ENCODE data around the gene DHX40. TPM values are rescaled to one million over a fixed set of nuclear protein-coding genes. Genes with fewer than 3 reads are reported as not detected.
A peak's percentile ranks its signal among the peaks of the same experiment; 100 is the strongest.

Gene DHX40
- total RNA-seq, 1 experiment from 2014 or later: 67.1 TPM

DNA sequence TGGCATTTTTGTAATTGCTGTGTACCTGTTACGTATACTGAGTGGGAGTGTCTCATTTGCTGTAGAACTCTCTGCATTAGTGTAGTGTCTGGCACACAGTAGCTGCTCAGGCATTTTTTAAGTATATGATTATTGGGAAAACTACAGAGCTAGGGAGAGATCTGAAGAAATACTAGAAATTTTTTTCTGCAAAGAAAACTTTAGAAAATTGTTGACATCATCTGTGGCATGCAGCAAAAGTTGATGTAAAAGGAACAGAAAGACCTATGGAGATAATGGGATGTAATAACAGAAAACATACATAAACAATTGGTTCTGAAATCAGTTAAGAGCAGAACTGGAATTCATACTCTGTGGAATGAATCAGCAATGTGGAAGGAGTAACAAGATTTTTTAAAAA lies 65.9 kb downstream of the DHX40 start:
- DNase-seq (ENCODE audit: low spot score): no peak

DNA sequence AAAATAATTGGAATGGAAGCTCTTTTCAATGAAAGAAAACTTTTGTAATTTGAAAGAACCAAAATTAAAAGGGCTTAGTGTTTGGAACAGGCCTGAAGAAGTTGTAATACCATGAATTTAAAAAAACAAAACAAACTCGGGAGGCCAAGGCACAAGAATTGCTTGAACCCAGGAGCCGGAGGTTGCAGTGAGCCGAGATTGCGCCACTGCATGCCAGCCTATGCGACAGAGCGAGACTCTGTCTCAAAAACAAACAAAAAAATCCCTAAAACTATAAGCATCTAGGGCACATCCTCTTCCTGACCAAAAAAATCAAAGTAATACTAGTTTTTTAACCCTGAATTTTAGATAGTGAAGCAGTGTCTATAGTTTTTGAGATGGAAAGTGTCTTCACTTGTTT lies 67.0 kb downstream of the DHX40 start:
- no peak for DNase-seq (ENCODE audit: low spot score)

DNA sequence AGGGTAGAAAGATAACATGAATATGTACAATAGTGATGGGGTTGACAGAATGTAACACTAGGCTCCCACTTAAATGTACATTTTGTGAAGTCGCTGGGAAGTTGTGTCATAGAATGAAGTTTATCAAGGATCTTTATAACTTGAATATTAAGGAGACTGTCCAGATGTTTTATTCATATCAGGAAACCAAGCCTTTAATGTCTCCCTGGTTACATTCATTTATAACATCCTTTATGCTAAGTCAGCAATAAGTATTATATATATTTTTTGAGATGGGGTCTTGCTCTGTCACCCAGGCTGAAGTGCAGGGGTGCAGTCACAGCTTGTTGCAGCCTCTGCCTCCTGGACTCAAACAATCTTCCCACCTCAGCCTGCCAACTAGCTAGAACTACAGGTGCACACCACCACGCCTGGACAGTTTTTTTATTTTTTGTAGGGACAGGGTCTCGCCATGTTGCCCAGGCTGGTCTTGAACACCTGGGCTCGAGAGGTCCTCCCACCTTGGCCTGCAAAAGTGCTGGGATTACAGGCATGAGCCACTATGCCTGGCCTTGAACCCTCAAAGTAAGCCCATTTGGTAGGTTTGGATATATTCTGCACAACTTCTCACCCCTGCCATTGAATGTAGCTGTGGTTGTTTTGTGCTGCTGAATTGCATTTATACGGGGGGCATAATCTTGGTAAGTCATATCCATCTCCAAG lies 68.4 kb downstream of the DHX40 start:
- no peak for DNase-seq (ENCODE audit: low spot score)

DNA sequence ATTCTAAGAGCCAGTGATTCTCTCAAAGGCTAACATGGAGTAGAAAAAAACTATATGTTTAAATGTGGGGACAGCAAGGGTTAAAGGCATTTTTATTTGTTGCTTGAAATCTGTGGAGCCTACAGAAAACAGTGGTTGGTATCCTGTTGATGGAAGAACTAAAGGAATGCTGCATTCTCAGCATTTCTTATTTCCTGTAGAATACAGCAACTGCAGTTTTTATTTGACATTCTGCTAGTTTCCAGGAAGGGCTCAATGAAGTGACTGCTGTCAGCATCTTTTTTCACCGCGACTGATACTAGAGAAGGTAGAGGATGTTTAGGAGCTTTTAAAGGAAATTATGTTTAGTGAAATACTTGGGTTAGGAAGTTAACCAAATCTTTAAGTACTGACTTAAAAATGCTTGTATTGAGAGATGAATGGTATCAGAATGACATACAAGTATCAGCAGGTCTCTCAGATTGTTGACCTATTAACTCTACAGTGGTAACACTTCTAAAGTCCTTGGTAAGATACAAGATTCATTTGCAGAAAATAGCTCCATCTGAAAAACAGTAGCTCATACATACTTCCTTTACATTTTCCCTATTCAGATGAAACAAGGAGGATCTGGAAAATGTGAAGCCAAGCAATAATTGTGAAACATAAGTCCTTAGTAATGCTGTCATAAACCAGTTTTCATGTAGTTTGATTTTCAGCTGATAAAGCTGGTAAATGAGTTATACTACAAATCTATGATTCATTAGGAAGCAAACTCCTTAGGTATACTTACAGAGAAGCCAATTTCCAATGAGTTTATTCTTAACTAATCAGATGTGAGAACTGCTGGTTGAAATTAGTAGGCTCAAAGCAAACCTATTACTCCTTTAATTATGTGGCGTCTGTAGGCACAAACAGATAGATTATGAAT lies 69.5 kb downstream of the DHX40 start:
- DNase-seq (ENCODE audit: low spot score): no peak

DNA sequence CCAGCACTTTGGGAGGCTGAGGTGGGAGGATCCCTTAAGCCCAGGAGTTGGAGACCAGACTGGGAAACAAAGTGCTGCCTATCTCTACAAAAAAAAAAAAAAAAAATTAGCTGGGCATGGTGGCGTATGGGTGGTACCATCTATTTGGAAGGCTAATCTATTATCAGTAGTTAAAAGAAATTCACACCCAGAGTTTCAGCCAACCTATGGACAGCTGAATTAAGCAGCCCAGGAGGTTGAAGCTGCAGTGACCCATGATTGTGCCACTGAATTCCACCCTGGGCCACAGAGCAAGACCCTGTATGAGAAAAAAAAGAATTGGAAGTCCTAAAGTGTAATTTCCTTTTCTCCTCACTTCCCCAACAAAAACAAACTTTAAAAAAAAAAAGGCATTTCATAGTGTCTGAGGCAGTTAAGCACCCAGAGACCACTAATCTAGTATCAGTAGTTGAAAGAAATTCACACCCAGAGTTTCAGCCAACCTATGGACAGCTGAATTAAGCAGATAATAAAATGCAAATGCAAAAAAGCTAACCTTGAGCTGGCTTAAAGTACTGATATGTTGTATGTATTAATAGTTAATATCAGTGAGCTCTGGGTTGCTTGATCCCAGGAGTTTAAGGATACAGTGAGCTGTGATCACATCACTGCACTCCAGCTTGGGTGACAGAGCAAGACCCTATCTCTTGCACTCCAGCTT lies 72.4 kb downstream of the DHX40 start:
- no peak for DNase-seq (ENCODE audit: low spot score)

DNA sequence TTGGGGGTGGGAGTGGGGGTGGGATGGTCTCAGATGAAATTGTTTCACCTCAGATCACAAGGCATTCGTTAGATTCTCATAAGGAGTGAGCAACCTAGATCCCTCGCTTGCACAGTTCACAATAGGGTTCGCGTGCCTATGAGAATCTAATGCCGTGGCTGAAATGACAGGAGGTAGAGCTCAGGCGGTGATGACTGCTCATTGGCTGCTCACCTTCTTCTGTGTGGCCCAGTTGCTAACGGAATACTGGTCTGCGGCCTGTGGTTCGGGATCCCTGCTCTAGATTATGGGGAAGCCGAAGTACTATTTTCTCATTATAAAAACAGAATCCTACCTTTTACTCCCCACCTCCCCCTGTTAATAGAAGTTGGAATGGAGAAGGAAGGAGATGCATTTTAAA lies 73.1 kb downstream of the DHX40 start:
- DNase-seq (ENCODE audit: low spot score): no peak

DNA sequence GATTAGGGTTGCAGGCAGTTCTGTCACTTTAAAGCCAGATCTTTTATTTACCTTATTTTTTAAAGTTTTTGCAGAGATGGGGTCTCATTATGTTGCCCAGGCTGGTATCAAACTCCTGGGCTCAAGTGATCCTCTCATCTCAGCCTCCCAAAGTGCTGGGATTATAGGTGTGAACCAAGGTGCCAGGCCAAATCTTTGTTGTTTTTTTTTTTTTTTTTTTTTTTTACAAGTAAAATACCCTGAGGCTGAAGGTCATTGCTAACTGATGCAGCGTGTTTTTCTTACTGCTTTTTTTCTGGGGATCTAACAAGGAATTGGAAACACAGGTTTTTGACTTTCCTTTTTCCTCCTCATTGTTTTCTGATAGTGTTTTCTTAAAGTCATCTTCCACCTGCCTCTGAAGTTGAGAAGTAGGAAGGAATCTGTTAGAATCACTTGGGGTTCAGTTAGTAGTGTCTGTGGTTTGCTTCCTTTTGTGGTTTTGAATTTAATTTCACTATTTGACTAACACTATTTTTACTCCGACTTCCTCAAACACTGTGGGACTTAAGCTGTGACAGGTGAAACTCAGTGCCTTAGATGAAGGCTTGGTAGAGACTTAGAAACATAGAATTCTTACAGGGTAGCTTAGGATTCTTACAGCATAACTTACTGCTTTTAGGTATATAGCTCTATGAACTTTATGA lies 76.5 kb downstream of the DHX40 start:
- DNase-seq (ENCODE audit: low spot score): peak; percentile 20

DNA sequence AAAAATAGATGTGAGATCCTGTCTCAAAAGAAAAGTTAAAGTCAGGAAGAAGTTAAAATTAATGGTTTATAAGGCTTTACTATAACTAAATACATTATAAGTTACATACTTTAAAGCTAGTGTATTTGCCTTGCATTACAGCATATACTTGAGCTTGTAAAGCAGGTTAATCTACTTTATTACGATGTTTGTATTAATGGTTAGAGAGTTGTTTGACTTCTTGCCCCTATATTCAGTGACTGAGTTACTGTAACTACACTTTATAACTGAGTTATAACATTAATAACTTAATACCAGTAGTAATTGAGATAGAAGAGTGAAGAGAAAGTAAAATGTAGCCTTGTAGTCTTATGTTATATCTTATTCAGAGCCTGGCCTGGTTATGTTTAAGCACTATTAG lies 77.2 kb downstream of the DHX40 start:
- DNase-seq (ENCODE audit: low spot score): no peak

DNA sequence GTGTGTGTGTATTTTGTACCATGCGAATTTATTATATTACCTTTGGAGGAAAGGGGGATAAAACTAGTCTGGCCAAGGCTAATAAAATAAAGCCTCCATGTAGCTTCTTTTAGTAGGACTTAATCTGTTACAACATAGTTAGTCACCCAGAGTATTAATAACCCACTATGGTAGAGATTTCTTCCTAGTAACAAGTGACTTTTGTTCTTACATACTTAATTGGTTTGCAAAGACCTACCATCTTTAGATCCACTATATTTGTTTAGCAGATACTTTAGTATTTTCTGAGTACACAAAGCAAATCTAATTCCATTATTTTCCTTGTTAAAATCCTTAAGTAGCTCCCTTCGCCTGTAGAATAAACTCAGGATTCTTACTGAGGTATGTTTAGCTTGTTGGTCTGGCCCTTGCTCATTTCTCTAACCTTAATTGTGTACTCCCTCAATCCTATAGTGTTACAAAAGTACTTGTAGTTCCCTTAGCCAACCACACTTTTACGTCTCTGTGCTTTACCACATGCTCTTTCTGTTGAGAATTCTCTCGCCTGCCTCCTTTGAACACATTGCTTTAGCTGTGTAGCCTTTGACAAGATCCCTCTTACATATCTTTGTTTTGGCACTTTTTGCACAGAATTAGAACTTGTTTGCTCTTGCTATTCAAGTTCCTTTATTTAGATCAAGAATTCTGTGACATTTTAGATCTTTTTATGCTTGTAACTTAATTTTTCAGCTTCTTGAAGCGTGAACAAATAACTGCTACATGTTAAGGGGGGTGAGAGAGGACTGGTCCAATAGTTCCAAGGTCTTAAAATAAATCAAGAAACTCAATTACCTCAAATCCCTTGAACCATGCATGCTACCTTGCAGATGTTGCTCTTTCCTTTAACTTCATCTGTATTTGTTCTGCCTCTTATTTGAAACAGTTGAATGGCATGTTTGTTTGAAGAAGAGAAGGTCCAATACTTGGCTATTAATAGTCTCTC lies 78.0 kb downstream of the DHX40 start:
- peak; percentile 37 for DNase-seq (ENCODE audit: low spot score)

DNA sequence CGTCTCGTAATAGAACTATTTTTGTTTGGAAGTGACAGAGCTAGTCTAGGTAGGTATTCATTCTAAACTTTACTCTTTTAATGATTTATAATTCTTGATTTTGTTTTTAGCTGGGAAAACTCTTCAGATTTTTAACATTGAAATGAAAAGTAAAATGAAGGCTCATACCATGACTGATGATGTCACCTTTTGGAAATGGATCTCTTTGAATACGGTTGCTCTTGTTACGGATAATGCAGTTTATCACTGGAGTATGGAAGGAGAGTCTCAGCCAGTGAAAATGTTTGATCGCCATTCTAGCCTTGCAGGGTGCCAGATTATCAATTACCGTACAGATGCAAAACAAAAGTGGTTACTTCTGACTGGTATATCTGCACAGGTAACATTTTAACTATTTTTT lies 81.9 kb downstream of the DHX40 start:
- no peak for DNase-seq (ENCODE audit: low spot score)

DNA sequence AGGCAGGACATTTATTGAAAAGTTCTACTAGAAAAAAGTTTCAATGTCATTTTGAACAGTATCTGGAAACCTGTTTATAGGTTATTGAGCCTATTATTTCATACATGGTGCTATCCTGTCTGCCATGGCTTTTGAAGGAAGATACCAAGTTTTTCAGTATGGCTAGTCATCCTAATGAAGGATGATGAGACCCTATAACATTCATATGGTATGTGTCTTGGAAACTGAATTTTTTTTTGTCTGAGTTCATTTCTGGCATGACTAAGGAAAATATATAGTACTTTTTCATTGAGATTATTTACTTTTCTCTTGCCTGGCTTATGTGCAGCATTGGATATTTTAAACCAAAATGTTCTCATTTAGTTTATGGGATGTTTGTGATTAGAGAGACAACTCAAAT lies 84.5 kb downstream of the DHX40 start:
- no peak for DNase-seq (ENCODE audit: low spot score)

DNA sequence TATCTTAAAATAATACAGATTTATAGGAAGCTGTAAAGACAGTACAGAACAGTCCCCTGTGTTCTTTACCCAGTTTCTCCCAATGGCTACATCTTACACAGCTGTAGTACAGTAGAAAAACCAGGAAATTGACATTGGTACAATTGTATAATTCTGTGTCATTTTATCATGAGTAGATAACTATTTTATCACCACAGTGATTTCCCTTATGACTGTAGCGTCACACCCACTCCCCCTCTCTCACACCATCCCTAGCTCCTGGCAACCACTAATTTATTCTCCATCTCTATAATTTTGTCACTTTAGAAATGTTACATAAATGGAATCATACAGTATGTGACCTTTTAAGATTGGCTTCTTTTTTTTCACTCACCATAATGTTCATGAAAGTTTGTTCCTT lies 85.2 kb downstream of the DHX40 start:
- no peak for DNase-seq (ENCODE audit: low spot score)

DNA sequence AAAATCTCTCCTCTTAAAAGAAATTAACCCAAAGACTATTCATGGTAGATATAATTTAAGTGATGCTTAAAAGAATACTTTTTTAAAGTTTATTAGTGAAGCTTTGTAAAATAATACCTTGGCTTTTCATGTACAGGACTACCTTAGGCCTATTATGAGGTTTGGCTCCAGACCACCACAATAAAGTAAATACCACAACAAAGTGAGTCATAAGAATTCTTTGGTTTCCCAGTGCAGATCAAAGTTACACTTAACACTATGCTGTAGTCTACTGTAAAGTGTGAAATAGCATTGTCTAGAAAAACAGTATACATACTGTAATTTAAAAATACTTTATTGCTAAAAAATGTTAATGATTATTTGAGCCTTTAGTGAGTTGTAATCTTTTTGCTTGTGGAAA lies 85.9 kb downstream of the DHX40 start:
- peak; percentile 63 for DNase-seq (ENCODE audit: low spot score)

DNA sequence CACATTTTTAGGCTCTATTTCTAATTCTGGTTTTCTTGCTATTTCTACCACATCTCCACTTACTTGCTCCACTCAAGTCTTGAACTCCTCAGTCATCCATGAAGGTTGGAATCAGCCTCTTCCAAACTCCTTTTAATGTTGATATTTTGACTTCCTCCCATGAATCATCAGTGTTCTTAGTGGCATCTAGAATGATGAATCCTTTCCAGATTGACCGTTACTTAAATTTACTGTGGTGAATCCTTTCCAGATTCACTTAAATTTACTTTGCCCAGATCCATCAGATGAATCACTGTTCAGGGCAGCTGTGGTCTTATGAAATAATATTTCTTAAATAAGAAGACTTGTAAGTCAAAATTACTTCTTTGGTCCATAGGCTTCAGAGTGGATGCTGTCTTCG lies 86.7 kb downstream of the DHX40 start:
- peak; percentile 26 for DNase-seq (ENCODE audit: low spot score)

DNA sequence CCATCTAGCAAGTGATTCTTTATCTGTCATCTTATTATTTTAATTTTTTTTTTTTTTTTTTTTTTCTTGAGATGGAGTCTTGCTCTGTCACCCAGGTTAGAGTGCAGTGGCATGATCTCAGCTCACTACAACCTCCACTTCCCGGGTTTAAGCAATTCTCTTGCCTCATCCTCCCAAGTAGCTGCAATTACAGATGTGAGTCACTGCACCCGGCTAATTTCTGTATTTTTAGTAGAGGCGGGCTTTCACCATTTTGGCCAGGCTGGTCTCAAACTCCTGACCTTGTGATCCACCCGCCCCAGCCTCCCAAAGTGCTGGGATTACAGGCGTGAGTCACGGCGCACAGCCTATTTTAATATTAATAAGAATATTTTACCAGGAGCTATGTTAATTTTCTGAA lies 91.2 kb downstream of the DHX40 start:
- DNase-seq (ENCODE audit: low spot score): peak; percentile 21

Other genes starting within 250 kb of the DHX40 start
- 0.38 and 1.2 TPM in 2 replicates for gene YPEL2, start 234.0 kb upstream of the DHX40 start, total RNA-seq (2014; rRNA removed; shearing (Covaris generic))
- gene CLTC, start 54.3 kb downstream of the DHX40 start, total RNA-seq (2014; rRNA removed; shearing (Covaris generic)): 362 and 373 TPM in 2 replicates
- gene PTRH2, start 141.8 kb downstream of the DHX40 start, total RNA-seq (2014; rRNA removed; shearing (Covaris generic)): 51.7 and 60.5 TPM in 2 replicates
- 345 and 392 TPM in 2 replicates for gene VMP1, start 142.0 kb downstream of the DHX40 start, total RNA-seq (2014; rRNA removed; shearing (Covaris generic))